CD4-positive, alpha-beta T cell treated with Interleukin-4 for 4 hours (primary cell): Measurements from ENCODE around the gene GASK1B.

Source experiments
- DNase-seq: peaks from one replicate; pipeline ENCODE4 v3.0.0-alpha.2; 2020

GASK1B gene

GRCh38 chr4:158182736-158183135 is 9.9 kb upstream of the GASK1B start:
- DNase-seq, result no peak

- no peak for DNase-seq
These were observed 9.1 kb upstream of the GASK1B start for GRCh38 chr4:158181906-158182305.

- DNase-seq, result no peak
These were observed 6.6 kb upstream of the GASK1B start for GRCh38 chr4:158179465-158179864.

GRCh38 chr4:158176776-158177175 is 4.0 kb upstream of the GASK1B start:
- no peak for DNase-seq

- no peak for DNase-seq
These were observed 3.3 kb upstream of the GASK1B start for GRCh38 chr4:158176108-158176507.

GRCh38 chr4:158170691-158171561 is 1.9 kb downstream of the GASK1B start:
- DNase-seq, result no peak

- no peak for DNase-seq
These were observed 2.7 kb downstream of the GASK1B start for GRCh38 chr4:158169931-158170690.

- no peak for DNase-seq
These were observed 3.3 kb downstream of the GASK1B start for GRCh38 chr4:158169506-158169905.

GRCh38 chr4:158168606-158169005 is 4.2 kb downstream of the GASK1B start:
- DNase-seq, result no peak

GRCh38 chr4:158166701-158167100 is 6.1 kb downstream of the GASK1B start:
- no peak for DNase-seq

GRCh38 chr4:158164768-158165213 is 8.0 kb downstream of the GASK1B start:
- DNase-seq, result no peak

- DNase-seq, result no peak
These were observed 8.7 kb downstream of the GASK1B start for GRCh38 chr4:158163941-158164767.

- DNase-seq, result no peak
These were observed 10.2 kb downstream of the GASK1B start for GRCh38 chr4:158162631-158163030.

- DNase-seq, result no peak
These were observed 11.1 kb downstream of the GASK1B start for GRCh38 chr4:158161551-158162354.

- DNase-seq, result no peak
These were observed 13.1 kb downstream of the GASK1B start for GRCh38 chr4:158159718-158160094.

- no peak for DNase-seq
These were observed 13.6 kb downstream of the GASK1B start for GRCh38 chr4:158159054-158159717.

- DNase-seq, result no peak
These were observed 15.4 kb downstream of the GASK1B start for GRCh38 chr4:158157412-158157811.

- DNase-seq, result no peak
These were observed 17.0 kb downstream of the GASK1B start for GRCh38 chr4:158155656-158156356.

- no peak for DNase-seq
These were observed 25.7 kb downstream of the GASK1B start for GRCh38 chr4:158147151-158147550.

GRCh38 chr4:158146736-158147135 is 26.1 kb downstream of the GASK1B start:
- DNase-seq, result no peak

GRCh38 chr4:158139086-158139485 is 33.7 kb downstream of the GASK1B start:
- DNase-seq, result no peak
